H9 (cell line): ENCODE results near the gene SYNGR4. TPM values are rescaled to one million over a fixed set of nuclear protein-coding genes. Genes with fewer than 3 reads are reported as not detected.

Experiments used
- DNase-seq: peaks from one replicate; pipeline ENCODE4 v3.0.0-alpha.2; 2017
- H2AFZ ChIP-seq: one replicate; pipeline ENCODE4 v1.6.1; 2013; ENCODE audit warnings: mild to moderate bottlenecking, low read length, control low read depth, moderate library complexity
- H2AK5ac ChIP-seq: 2 replicates; pipeline ENCODE4 v1.6.1; 2013; ENCODE audit warnings: low read length, control low read depth, mixed read lengths; ENCODE audit not compliant: insufficient read length
- H2BK120ac ChIP-seq: one replicate; pipeline ENCODE4 v1.6.1; 2013; ENCODE audit warnings: low read depth, mild to moderate bottlenecking, low read length, control low read depth, inconsistent platforms; ENCODE audit not compliant: poor library complexity, severe bottlenecking
- H2BK12ac ChIP-seq: 2 replicates; pipeline ENCODE4 v1.6.1; 2013; ENCODE audit warnings: low read length, control low read depth, mixed read lengths, low read depth; ENCODE audit not compliant: insufficient read length
- H2BK15ac ChIP-seq: 2 replicates; pipeline ENCODE4 v1.6.1; 2013; ENCODE audit warnings: low read depth, low read length, control low read depth
- H2BK20ac ChIP-seq: one replicate; pipeline ENCODE4 v1.6.1; 2013; ENCODE audit warnings: low read depth, mild to moderate bottlenecking, low read length, control low read depth, inconsistent platforms; ENCODE audit not compliant: poor library complexity, severe bottlenecking
- H2BK5ac ChIP-seq: 2 replicates; pipeline ENCODE4 v1.6.1; 2013; ENCODE audit warnings: low read length, control low read depth, mixed read lengths; ENCODE audit not compliant: insufficient read length
- H3K14ac ChIP-seq: 2 replicates; pipeline ENCODE4 v1.6.1; 2013; ENCODE audit warnings: low read length, control low read depth; ENCODE audit not compliant: insufficient read depth
- H3K18ac ChIP-seq: 2 replicates; pipeline ENCODE4 v1.6.1; 2013; ENCODE audit warnings: low read depth, mild to moderate bottlenecking, mixed read lengths, low read length, control low read depth; ENCODE audit not compliant: insufficient read length
- H3K23ac ChIP-seq: 2 replicates; pipeline ENCODE4 v1.6.1; 2013; ENCODE audit warnings: low read length, control low read depth, mixed read lengths, low read depth; ENCODE audit not compliant: insufficient read length
- H3K23me2 ChIP-seq: 2 replicates; pipeline ENCODE4 v1.6.1; 2013; ENCODE audit warnings: low read depth, mild to moderate bottlenecking, mixed read lengths, low read length, control low read depth; ENCODE audit not compliant: insufficient read length, poor library complexity, severe bottlenecking
- H3K27ac ChIP-seq: 2 replicates; pipeline ENCODE4 v1.5.1; 2013; ENCODE audit warnings: low read length, control low read depth, mixed read lengths, low read depth; ENCODE audit not compliant: insufficient read length
- H3K27me3 ChIP-seq: 2 replicates; pipeline ENCODE4 v1.6.1; 2013; ENCODE audit warnings: low read length, control low read depth, inconsistent platforms; ENCODE audit not compliant: insufficient read depth
- H3K4ac ChIP-seq: 2 replicates; pipeline ENCODE4 v1.6.1; 2013; ENCODE audit warnings: low read depth, mild to moderate bottlenecking, control low read depth, inconsistent platforms, low read length, moderate library complexity
- H3K4me1 ChIP-seq: 2 replicates; pipeline ENCODE4 v1.6.1; 2013; ENCODE audit warnings: low read length, control low read depth, inconsistent platforms; ENCODE audit not compliant: insufficient read depth
- H3K4me2 ChIP-seq: 2 replicates; pipeline ENCODE4 v1.6.1; 2013; ENCODE audit warnings: low read length, control low read depth, mixed read lengths; ENCODE audit not compliant: insufficient read length, insufficient read depth
- H3K56ac ChIP-seq: 2 replicates; pipeline ENCODE4 v1.6.1; 2013; ENCODE audit warnings: low read depth, mild to moderate bottlenecking, mixed read lengths, low read length, control low read depth; ENCODE audit not compliant: insufficient read length
- H3K79me1 ChIP-seq: 2 replicates; pipeline ENCODE4 v1.6.1; 2013; ENCODE audit warnings: low read depth, mild to moderate bottlenecking, moderate library complexity, low read length, control low read depth, inconsistent platforms; ENCODE audit not compliant: insufficient read depth, poor library complexity, severe bottlenecking
- H3K79me2 ChIP-seq: 2 replicates; pipeline ENCODE4 v1.6.1; 2013; ENCODE audit warnings: low read length, control low read depth, inconsistent platforms; ENCODE audit not compliant: insufficient read depth
- H3K9ac ChIP-seq: 2 replicates; pipeline ENCODE4 v1.6.1; 2013; ENCODE audit warnings: low read length, control low read depth, mixed read lengths; ENCODE audit not compliant: insufficient read length; ENCODE audit errors: extremely low read depth
- H3K9me3 ChIP-seq: one replicate; pipeline ENCODE4 v1.6.1; 2013; ENCODE audit warnings: low read depth, low read length, inconsistent platforms; ENCODE audit not compliant: control insufficient read depth
- H3T11ph ChIP-seq: one replicate; pipeline ENCODE4 v1.6.1; 2013; ENCODE audit warnings: mild to moderate bottlenecking, low read length, control low read depth, inconsistent platforms
- H4K20me1 ChIP-seq: one replicate; pipeline ENCODE4 v1.6.1; 2013; ENCODE audit not compliant: control insufficient read depth, insufficient read length, insufficient read depth
- H4K5ac ChIP-seq: 2 replicates; pipeline ENCODE4 v1.6.1; 2013; ENCODE audit warnings: low read depth, mild to moderate bottlenecking, mixed read lengths, low read length, control low read depth; ENCODE audit not compliant: insufficient read length
- H4K8ac ChIP-seq: replicated peaks from 2 replicates; pipeline ENCODE4 v1.6.1; 2013; ENCODE audit warnings: low read length, control low read depth, mixed read lengths, low read depth; ENCODE audit not compliant: insufficient read length
- H4K91ac ChIP-seq: 2 replicates; pipeline ENCODE4 v1.6.1; 2013; ENCODE audit warnings: low read depth, mild to moderate bottlenecking, moderate library complexity, mixed read lengths, low read length, control low read depth; ENCODE audit not compliant: insufficient read length
- H3K27ac Mint-ChIP-seq, 3 experiments: 2 replicates in 2 of 3; 3 replicates in 1 of 3; pipeline ENCODE4 v1.8.0; 2020 to 2021; ENCODE audit warnings: mixed read lengths in 3 of 3, mild to moderate bottlenecking in 1 of 3, moderate library complexity in 1 of 3
- H3K27me3 Mint-ChIP-seq: 2 replicates; pipeline ENCODE4 v1.8.0; 2021; ENCODE audit warnings: low read depth, mild to moderate bottlenecking, moderate library complexity, mixed read lengths
- H3K36me3 Mint-ChIP-seq, 3 experiments: 2 replicates in 2 of 3; 3 replicates in 1 of 3; pipeline ENCODE4 v1.8.0; 2020 to 2021; ENCODE audit warnings: low read depth in 3 of 3, mixed read lengths in 3 of 3; ENCODE audit not compliant: insufficient read depth in 1 of 3
- H3K4me1 Mint-ChIP-seq, 2 experiments: 2 replicates each; pipeline ENCODE4 v1.8.0; 2020; ENCODE audit warnings: mixed read lengths in 2 of 2
- H3K4me3 Mint-ChIP-seq, 2 experiments: 2 replicates in 1 of 2; 3 replicates in 1 of 2; pipeline ENCODE4 v1.8.0; 2020 to 2021; ENCODE audit warnings: mild to moderate bottlenecking in 2 of 2, mixed read lengths in 2 of 2, moderate library complexity in 1 of 2
- H3K9me3 Mint-ChIP-seq, 2 experiments: 2 replicates in 1 of 2; 3 replicates in 1 of 2; pipeline ENCODE4 v1.8.0; 2020; ENCODE audit warnings: mild to moderate bottlenecking in 2 of 2, mixed read lengths in 2 of 2, moderate library complexity in 1 of 2
- WGBS: extraction: QIAGEN DNeasy Blood & Tissue Kit; methylation state at CpG from one replicate; pipeline ENCODE4 v1.1.7; 2013; ENCODE audit warnings: missing lambda C conversion rate, low lambda C conversion rate, mixed read lengths; ENCODE audit not compliant: insufficient read length; ENCODE audit errors: extremely low coverage; 5-methylcytosine and 5-hydroxymethylcytosine counted together
- total RNA-seq: library from RNA; stranded (reverse); gene quantifications from 2 replicates; pipeline ENCODE4 v1.2.1, GENCODE V29; 2021
- TF ChIP-seq, protein P1 (sequence below): fragments of 200-600 bp; sonication (generic); conservative IDR thresholded peaks from 3 replicates; pipeline ENCODE4 v1.8.0; 2021; ENCODE audit warnings: antibody characterized with exemption, mild to moderate bottlenecking

SYNGR4 gene
- total RNA-seq, 1 experiment from 2014 or later = 0.31 TPM

DNA sequence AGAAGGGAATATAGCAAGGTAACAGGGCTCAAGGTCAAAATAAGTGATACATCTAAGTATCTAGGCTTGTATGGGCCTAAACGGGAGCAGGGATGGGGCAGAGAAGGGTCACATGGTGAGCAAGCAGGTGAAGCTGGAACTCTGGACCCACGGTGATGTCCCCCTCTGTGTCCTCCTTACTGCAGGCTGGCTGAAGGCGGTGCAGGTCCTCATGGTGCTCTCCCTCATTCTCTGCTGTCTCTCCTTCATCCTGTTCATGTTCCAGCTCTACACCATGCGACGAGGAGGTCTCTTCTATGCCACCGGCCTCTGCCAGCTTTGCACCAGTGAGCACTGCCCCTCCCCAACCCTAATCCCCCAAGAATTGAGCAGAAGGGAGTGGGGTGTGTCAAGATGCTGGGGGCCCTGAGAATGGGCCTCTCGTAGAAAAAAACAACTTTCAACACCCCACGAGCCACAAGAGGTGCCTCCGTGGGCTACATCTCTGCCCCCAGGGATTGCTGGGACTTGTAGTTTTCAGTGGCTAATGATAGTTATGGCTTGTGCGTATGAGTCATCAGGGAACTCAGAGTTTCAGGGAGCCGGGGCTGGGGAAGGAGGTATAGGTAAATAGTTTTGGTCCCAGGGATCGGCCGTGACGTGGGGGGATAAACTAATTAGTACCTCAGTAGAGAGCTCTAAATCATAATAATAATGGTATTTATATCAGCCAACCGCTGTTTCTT is 34.8 kb upstream of the SYNGR4 start:
- Histone ChIP-seq H3K27ac (no peak overlapping the region), H2AK5ac (no peak overlapping the region), H2BK5ac (no peak overlapping the region), H3K23ac (no peak overlapping the region), H3K18ac (no peak overlapping the region), H4K91ac (no peak overlapping the region), H3K27me3 (no peaks in the 10 kb centered on the region), H2BK20ac (no peak overlapping the region), H3K23me2 (peaks cover 22% of the 10 kb centered on the region), H4K20me1 (no peaks in the 10 kb centered on the region), H4K8ac (no peak overlapping the region), H3K9ac (no peak overlapping the region), H3K4me2 (peak overlapping the region; percentile 56), H3K56ac (no peak overlapping the region), H4K5ac (no peak overlapping the region), H3K79me1 (no peaks in the 10 kb centered on the region), H3T11ph (no peak overlapping the region), H3K4me1 (peaks cover 3% of the 10 kb centered on the region; the same call in 1 of the 2 replicates), H3K79me2 (no peaks in the 10 kb centered on the region), H2BK15ac (no peak overlapping the region), H3K14ac (no peak overlapping the region), H2AFZ (no peak overlapping the region), H2BK12ac (no peak overlapping the region), H3K4ac (no peak overlapping the region), H3K9me3 (no peaks in the 10 kb centered on the region), H2BK120ac (no peak overlapping the region)
- TF ChIP-seq, protein P1, sequence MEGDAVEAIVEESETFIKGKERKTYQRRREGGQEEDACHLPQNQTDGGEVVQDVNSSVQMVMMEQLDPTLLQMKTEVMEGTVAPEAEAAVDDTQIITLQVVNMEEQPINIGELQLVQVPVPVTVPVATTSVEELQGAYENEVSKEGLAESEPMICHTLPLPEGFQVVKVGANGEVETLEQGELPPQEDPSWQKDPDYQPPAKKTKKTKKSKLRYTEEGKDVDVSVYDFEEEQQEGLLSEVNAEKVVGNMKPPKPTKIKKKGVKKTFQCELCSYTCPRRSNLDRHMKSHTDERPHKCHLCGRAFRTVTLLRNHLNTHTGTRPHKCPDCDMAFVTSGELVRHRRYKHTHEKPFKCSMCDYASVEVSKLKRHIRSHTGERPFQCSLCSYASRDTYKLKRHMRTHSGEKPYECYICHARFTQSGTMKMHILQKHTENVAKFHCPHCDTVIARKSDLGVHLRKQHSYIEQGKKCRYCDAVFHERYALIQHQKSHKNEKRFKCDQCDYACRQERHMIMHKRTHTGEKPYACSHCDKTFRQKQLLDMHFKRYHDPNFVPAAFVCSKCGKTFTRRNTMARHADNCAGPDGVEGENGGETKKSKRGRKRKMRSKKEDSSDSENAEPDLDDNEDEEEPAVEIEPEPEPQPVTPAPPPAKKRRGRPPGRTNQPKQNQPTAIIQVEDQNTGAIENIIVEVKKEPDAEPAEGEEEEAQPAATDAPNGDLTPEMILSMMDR = no peak
- H3K36me3 Mint-ChIP-seq = peaks cover 3 to 5% (median 4%) of the 10 kb centered on the region in 3 experiments; a peak in 5 of 7 replicates
- H3K4me3 Mint-ChIP-seq = peak overlapping the region; percentile 84 to 90
- peak; percentile 61 for DNase-seq
- no CpG with 5 or more reads among the region's 15 CpGs for WGBS
- H3K4me1 Mint-ChIP-seq = peaks cover 46 to 51% of the 10 kb centered on the region in 2 experiments
- peaks cover 3 to 4% of the 10 kb centered on the region in 2 experiments; a peak in 3 of 5 replicates for H3K9me3 Mint-ChIP-seq
- peaks cover 21% of the 10 kb centered on the region for H3K27me3 Mint-ChIP-seq
- peak overlapping the region in 1 of 3 experiments; percentile 40; a peak in 1 of 7 replicates for H3K27ac Mint-ChIP-seq
